HG03196 (cell line): Measurements from ENCODE around the gene TSPYL1.
A peak's percentile ranks its signal among the peaks of the same experiment; 100 is the strongest.

Experiments
- ATAC-seq: cut with Tn5 transposase; IDR thresholded peaks from one replicate; pipeline ENCODE4 v1.9.1; 2021; ENCODE audit not compliant: unreplicated experiment

TSPYL1 gene

DNA sequence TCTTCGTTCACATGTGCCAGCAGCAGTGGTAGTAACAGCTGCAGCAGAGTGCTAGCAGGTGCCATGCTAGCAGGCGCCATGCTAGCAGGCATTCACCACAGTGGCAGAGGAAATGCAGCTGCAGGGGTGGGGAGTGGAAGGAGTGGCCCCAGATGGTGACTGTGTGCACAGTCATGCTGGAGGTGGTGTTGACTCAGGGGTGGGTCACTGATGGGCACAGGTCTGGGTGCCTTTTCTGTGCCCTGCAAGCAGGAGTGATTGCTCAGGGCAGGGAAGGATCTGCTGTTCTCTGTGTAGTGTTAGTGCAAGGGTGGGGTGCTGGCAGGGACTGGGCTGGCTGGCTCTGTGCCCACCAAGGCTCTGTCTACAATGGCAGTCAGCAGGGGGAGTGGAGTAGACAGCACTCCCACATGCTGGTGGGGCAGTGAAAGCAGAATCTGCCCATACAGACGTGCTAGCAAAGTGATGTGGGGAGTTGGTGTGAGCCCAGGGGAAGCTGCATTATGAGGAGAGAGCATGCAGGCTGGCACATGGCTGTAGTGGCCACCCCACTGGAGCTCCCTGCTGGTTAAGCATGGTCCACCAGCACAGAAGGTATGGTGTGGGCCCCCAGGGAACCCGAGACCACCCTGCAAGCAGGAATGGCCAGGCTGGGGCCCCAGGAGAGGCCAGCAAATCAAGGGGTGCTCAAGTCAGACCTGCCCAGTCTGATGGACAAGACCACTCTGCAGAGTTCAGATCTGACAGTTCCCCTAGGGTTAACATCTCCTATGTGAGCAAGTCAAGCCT lies 14.5 kb downstream of the TSPYL1 start:
- no peak for ATAC-seq

DNA sequence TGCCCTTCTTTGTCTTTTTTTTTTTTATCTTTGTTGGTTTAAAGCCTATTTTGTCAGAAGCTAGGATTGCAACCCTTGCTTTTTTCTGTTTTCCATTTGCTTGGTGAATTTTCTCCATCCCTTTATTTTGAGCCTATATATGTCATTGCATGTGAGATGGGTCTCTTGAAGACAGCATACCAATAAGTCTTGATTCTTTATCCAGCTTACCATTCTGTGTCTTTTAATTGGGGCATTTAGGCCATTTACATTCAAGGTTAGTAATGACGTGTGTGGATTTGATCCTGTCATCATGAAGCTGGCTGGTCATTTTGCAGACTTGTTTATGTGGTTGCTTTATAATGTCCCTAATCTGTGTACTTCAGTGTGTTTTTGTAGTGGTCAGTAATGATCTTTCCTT lies 16.4 kb downstream of the TSPYL1 start:
- ATAC-seq: no peak

DNA sequence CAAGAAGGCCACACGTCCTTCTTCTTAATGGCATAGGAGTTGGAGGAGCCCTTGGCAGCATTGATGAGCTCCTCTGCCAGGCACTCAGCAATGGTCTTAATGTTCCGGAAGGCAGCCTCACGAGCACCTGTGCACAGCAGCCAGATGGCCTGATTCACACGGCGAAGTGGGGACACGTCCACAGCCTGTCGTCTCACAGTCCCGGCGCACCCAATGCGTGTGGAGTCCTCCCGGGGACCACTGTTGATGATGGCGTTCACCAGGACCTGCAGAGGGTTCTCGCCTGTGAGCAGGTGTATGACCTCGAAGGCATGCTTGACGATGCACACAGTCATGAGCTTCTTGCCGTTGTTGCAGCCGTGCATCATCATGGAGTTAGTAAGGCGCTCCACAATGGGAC lies 21.2 kb downstream of the TSPYL1 start:
- no peak for ATAC-seq

DNA sequence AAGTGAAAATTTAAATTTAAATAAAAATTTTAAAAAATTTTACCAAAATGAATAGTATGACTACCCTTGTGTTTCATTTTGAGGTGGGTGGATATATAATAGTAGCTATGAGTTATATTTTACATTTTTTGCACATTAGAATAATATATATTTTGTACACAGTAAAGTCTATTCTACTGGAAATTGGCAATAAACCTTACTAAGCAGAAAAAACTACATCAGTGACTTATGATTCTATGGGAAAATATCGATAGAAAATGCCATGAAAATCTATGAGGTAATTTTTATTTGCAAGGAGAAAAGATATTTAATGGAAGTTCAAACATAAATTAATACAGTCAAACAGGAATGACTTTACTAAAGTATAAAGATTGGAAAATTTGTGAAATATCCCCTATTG lies 23.0 kb downstream of the TSPYL1 start:
- ATAC-seq: no peak

DNA sequence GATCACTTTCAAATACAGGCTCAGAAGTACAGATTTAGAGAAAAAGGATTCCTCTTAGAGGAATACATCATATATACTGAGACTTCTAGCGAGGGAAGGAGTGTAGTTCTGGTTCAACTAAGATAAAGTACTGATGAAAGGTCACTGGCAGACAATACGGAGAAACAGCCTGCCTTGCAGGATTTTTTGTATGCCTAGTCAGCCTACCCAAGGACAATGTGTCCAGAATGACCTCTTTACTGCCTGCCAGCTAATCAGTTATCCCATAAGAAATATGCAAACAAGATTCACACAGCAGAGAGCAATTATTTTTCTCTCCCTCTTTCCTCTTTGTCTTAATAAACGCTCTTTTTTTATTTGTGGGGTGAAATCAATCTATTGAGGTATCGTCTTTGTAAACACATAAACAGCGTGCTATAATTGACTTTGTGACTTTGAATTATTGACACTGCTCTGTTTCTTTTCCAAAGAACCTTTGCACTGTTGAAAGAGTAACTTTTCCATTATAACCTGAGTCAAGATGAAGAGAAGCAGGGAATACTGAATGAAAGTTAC lies 24.4 kb downstream of the TSPYL1 start:
- no peak for ATAC-seq

DNA sequence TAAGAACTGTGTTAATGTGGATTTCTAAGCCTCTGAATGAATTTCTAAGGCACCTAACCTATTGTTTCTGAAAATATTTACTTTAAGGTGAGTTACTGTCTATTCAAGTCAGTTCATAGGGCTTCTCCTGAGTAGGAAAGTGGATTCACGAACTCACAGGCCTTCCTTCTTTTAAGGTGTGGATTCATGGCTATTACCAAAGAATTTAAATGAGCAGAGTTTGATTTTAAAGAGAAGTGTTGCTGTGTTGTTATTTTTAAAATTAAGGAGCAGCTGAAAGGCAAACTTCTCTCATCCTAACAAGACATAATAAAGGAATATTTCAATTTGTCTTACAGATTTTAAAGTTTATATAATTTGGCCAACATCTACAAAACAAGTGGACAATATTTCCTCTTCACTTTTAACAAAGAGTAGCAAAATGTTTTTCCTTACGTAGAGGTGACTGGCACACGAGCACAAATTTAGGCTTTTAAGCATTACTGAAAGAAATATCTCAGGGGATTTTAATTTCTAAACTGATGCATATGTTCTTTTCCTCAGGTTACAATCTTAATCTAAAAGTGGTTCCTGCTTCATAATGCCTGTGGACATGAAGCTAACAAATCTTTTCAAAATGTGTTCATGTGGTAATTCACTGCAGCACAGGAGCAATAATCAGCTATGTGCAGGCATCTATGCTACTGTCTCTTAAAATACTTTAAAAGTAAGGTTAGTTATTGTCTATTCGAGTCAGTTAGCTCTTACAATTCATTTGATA lies 25.3 kb downstream of the TSPYL1 start:
- ATAC-seq: peak; percentile 21

DNA sequence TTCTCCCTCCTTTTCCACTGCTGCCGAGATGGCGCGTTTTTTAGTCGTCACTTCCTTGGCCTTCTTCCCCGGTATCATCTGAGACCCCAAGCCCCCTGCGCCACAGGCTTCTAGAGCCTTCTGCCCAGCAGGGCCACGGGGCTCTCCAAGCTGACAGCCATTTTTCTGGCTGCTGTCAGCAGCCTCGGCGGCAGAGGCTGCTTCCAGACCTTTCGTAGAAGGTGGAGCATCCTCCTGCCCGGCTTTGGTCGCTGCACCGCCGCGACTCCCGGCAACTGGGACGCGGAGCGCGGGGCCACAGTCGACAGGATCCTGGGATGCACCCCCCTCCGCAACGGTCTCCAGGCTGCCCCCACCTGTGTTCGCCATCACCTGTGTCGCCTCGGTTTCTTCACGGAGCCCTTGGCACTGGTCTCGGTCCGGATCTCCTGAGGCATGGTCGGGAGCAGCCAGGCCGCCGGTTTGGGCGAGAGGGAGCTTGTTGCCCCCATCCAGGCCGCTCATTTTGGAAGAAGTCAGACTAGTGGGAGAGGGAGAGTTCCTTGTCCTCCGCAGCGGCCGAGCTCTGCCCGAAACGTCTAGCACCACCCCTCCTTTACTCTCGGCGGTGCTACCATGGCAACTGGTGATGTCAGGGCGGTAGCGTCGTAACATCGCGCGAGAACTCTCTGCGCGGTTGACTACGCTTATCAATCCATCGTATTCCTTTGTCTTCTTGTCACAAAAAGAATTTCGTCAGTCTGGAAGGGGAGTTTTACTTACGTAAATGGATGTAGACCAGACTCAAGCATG lies 26.0 kb downstream of the TSPYL1 start, which contains the start of gene TSPYL4:
Gene TSPYL4, minus strand, starts transcription at position 571 of the 792 bp plus-strand sequence. Its CDS starts 67 bp downstream, at position 504.
- peak; percentile 100 for ATAC-seq

DNA sequence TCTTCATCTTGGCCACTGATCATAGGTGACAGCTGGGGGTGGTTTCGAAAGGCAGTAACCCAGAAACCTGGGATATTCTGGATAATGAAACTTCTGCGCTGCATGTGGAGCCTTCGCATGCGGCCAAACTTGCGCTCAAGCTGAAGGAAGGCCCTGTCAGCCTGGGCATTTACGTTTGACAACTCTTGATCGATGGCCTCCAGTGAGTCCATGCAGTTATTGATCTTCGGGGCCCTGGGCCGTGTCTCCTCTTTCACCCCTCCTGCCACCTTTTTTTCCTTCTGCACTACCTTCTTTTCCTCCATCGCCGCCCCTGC lies 26.6 kb downstream of the TSPYL1 start:
- no peak for ATAC-seq

DNA sequence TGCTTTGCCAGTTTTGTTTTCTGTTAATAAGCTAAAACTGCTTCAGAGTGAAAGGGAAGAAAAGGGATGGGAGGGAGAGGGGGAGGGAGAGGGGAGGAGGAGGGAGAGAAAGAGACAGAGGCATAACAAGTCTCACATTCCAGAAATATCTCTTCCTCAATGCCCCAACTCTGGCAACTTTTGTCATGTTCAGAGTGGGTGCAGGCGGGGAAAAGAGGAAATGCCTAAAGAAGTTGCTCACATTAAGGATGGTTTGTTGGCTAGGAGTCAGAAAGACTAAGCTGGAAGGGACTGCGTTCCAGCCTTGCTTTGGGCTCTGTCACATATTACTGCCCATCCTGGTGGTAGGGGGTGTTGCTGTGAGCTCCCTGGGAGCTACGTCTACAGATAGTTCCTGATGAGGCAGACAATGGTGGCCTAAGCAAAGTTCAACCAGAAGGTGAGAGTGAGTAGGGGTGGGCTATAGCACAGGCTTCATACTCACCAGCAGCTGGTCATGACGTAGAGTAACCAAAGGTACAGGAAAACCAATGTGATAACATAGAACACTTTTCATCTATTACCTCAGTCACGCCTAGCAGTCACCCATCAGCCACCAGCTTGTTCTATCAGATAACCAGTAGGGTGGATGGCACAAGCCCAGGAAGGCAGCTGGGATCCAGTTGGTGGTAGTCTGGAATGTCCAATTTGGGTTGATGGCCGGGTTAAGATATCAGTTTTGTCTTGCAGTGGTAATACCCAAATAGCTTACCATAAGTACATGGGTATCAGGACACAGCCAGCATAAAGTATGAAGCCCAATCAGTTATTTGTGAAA lies 28.0 kb downstream of the TSPYL1 start:
- no peak for ATAC-seq

DNA sequence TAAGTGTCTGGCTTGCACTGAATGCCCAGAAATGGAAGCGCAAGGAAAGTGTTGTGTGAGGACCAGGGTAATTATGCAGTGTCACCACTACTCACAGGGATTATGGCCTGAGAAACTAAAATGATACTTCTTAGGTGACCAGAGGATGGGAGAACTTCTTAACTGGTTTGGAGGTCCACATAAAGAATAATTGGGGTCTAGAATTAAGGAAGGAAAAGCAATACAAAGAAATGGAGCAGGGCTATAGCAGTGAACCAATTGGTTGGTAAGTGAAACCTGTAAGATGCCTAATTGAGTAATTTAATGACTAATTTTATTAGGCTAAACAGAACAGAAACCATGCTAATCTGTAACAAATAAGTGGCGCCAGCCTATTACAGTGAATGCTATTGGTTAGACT lies 31.2 kb downstream of the TSPYL1 start:
- no peak for ATAC-seq

DNA sequence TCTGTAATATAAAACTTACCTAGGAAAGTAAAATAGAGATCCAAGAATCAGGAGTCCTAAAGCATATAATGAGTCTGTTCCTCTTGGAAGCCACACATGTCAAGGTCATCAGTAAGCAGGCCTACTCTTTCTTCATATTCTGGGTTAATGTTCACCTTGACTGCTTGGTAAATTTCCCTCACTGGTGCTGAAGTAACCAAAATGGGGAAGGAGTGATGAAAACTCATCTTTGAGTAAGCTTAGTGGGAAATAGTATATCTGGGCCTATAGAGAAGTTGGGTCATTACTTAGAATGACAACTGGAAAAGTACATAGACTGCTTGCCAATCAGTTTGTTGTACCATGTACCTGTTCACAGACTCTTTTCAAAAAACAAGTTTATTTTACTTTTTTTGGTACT lies 32.4 kb downstream of the TSPYL1 start:
- ATAC-seq: no peak

DNA sequence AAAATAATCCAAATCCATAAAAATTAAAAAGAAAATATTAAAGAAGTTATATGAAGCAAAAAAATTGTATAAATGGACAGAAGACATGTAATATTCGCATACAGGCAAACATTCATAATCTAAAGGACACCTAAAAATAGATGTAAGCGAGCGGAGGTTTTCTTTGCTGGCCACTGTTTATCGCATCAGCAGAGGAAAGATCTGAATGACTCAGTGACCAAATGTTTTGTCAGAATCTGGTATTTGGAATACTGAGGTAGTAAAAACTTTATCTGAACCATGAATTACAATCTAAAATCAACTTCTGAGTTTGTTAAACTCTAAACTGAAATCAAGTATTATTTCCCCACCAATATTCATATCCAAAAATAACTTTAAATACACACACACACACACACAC lies 33.6 kb downstream of the TSPYL1 start:
- ATAC-seq: no peak

DNA sequence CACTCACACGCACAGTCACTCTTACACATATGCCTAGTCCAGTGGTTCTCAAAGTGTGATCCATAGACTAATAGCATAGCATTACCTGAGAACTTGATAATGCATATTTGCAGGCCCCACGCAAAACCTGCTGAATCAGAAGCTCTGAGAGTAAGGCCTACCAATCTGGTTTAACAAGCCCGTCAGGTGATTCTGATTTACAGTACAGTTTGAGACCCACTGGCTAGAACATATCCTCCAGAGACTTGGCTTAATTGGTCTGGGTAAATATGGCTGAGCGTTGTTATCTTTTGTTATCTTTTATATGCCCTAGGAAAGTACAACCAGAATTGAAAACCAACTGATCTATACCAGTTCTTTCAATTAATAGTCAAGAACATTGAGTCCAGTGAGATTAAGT lies 35.4 kb downstream of the TSPYL1 start:
- no peak for ATAC-seq

DNA sequence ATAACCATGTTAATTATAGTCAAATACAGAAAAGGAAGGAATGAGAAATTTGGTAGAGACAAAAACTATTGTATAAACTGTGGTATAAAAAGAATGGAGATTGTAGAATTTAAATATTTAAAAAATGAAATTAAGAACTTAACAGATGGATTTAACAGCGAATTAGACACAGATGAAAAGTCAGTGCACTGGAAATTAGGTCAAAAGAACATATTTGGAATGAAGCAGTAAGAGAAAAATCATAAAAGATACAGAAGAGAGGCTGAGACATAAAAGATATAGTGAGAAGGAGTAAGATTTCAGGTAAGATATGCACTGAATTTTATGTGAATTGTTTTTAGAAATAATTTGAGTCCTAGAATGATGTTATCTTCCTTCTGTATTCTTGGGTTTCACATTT lies 39.9 kb downstream of the TSPYL1 start:
- ATAC-seq: no peak

DNA sequence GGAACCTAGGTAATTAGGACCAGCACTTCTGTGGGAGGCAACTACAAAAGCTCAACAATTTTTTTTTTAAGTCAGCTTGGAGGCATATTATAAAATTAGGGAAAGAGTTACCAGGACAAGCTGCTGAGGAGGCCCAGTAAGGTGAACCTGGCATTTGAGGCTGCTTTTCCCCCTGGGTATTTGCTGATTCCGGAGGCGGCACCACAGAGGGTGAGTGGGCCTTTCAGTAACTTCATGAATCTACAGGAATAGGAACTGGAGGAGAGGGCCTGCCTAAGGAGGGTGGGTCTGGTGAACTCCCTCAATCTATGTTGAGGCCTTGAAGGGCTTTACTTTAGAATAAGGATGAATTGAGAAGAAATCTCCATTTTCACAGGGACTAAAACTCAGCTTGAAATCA lies 40.5 kb downstream of the TSPYL1 start:
- ATAC-seq: no peak

DNA sequence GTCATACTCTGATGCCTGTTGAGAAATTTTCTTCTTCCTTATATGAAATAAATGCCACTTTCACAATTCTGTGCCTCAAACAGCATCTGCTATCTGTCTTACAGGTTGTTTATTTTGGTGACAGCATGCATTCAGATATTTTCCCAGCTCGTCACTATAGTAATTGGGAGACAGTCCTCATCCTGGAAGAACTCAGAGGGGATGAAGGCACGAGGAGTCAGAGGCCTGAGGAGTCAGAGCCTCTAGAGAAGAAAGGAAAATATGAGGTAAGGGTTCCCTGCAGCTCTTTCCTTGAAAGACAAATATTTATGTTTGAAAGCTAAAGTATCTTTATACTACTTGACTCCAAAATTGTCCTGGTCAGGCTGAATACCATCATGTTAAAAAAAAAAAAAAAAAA lies 41.6 kb downstream of the TSPYL1 start:
- no peak for ATAC-seq

DNA sequence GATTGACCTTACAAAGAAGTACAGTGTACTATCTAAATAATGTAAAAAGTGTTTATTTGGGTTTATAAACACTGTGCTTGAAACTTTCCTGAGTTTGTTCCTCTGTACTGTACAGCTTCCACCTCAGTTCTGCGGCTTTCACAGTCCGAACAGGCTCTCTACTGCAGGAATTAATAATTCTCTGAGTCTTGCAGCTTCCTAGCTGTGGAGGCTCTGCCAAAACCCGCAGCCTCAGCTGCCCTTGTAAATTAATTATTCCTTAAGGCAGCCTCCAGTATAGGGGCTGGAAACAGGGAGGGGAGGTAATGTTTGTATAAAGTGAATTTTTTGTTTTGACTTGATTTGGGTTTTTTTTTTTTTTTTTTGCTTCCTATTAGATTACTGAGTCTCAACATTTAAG lies 45.0 kb downstream of the TSPYL1 start:
- ATAC-seq: no peak

DNA sequence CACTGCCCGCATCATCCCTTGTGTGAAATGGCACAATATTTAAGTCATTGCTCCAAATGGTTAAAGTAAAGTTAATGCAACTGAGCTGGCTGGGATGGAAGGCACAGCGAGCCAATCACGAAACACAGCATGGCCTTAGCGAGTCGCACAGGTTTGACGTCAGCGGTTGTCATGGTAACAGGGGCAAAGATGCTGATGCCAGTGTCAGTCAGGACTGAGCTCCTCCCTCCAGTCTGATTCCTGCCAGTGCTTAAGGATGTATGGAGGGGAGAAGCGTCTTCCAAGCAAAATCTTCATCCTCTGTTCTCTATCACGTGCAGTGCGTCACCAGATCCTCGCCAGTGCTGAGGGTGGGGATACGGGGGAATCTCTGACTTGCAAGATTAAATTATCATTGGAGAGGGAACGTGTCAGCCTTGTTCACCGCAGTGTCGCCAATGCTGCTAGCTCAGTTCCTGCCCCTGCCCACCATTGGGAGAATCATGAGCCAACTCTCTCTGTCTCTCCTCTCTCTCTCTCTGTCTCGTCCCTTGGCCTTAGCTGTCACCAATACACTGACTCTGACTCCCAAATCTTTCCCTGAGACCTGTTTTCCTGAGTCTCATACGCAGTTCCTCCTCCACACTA lies 50.3 kb downstream of the TSPYL1 start:
- no peak for ATAC-seq
